BLaER1 treated with 17β-estradiol and CSF1 and Interleukin-3, amounts not matched to agents 10 nM and 100 nM (cell line): ENCODE measurements around the gene SPINDOC.
A peak's percentile ranks its signal among the peaks of the same experiment; 100 is the strongest.
"Not testable (repeated sequence)": the region's sequence is repeated elsewhere in the genome, so short reads cannot be mapped to it uniquely, and the experiment has no call there.

Source experiments
- H3K27ac ChIP-seq, 11 experiments: shearing (Covaris generic); formaldehyde crosslinking; 2 replicates each; pipeline ENCODE4 v1.8.1; 2022
- H3K27me3 ChIP-seq, 11 experiments: shearing (Covaris generic); formaldehyde crosslinking; 2 replicates each; pipeline ENCODE4 v1.8.1; 2022
- H3K36me3 ChIP-seq, 11 experiments: shearing (Covaris generic); formaldehyde crosslinking; 2 replicates each; pipeline ENCODE4 v1.8.1; 2022
- H3K4me1 ChIP-seq, 10 experiments: shearing (Covaris generic); formaldehyde crosslinking; 2 replicates each; pipeline ENCODE4 v1.8.1; 2022
- H3K4me2 ChIP-seq, 11 experiments: shearing (Covaris generic); formaldehyde crosslinking; 2 replicates each; pipeline ENCODE4 v1.8.1; 2022
- H3K4me3 ChIP-seq, 10 experiments: shearing (Covaris generic); formaldehyde crosslinking; 2 replicates each; pipeline ENCODE4 v1.8.1; 2022
- H3K9ac ChIP-seq, 11 experiments: shearing (Covaris generic); formaldehyde crosslinking; 2 replicates each; pipeline ENCODE4 v1.8.1; 2022
- H3K9me3 ChIP-seq, 11 experiments: shearing (Covaris generic); formaldehyde crosslinking; replicated peaks in 1 of 11; 2 replicates each; pipeline ENCODE4 v1.8.1; 2022
- H4K20me1 ChIP-seq, 11 experiments: shearing (Covaris generic); formaldehyde crosslinking; 2 replicates each; pipeline ENCODE4 v1.8.1; 2022
- Cebpa-rat ChIP-seq, 11 experiments: shearing (Covaris generic); IDR thresholded peaks; 2 replicates each; pipeline ENCODE4 v1.8.1; 2022

Gene SPINDOC

GRCh38 chr11:63767267-63767564 lies 46.0 kb upstream of the SPINDOC start:
- H3K9ac ChIP-seq, result peak overlapping the region; percentile 81 to 94 (median 90); a peak in 21 of 22 replicates
- H3K4me2 ChIP-seq, result peak overlapping the region; percentile 67 to 100 (median 98)
- H3K27ac ChIP-seq, result peak overlapping the region in 9 of 11 experiments; percentile 79 to 90 (median 86); a peak in 14 of 22 replicates
- peaks cover 7 to 43% (median 37%) of the 10 kb centered on the region in 11 experiments; a peak in 21 of 22 replicates for H3K36me3 ChIP-seq
- no peak for TF ChIP-seq Cebpa-rat (IDR thresholded peaks at IDR 0.05)
- H3K9me3 ChIP-seq, result no peaks in the 10 kb centered on the region
- peaks cover 25 to 39% (median 37%) of the 10 kb centered on the region in 10 experiments for H3K4me1 ChIP-seq
- H4K20me1 ChIP-seq, result peaks cover 0 to 69% (median 54%) of the 10 kb centered on the region in 11 experiments; a peak in 19 of 22 replicates
- peaks cover 15 to 32% (median 27%) of the 10 kb centered on the region in 11 experiments for H3K27me3 ChIP-seq
- peak overlapping the region; percentile 77 to 97 (median 92) for H3K4me3 ChIP-seq

DNA sequence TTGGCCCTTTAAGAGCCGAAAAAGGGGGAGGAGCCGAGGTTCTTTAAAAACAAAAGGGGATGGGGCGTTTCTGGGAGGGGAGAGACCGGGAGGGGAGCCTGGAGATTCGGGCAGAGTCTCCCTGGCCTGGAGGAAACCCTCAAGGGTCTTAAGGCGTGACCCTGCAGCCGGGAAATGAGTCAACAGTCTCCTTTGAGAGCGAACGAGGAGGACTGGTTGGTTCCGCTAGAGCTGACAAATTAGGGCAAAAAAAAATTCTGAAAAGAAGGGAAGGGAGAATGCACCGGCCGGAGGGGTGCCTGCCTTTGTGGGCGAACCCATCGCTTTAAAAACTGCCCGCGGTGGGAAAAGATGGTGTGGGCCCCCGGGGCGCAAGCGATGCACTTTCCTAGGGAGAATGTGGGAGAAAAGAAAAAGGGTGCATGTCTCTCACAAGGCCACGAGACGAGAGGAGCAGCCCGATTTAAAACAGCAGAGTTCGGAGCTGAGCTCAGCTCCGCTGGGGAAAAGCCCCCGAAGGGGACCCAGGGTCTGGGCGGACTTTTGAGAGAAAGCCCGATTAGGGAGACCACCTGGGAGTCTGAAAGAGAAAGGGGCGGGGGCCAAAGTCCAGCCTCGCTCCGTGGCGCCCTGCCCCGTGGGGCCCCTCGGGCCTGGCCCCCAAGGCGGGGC lies 45.6 kb upstream of the SPINDOC start:
- Histone ChIP-seq H3K4me3 (peak overlapping the region; percentile 77 to 97 (median 92)), H3K27ac (peak overlapping the region; percentile 28 to 90 (median 82); a peak in 21 of 22 replicates), H3K4me2 (peak overlapping the region; percentile 67 to 100 (median 98)), H3K4me1 (peaks cover 25 to 39% (median 37%) of the 10 kb centered on the region in 10 experiments), H3K36me3 (peaks cover 6 to 38% (median 32%) of the 10 kb centered on the region in 11 experiments; a peak in 21 of 22 replicates), H3K27me3 (peaks cover 15 to 37% (median 27%) of the 10 kb centered on the region in 11 experiments), H4K20me1 (peaks cover 0 to 64% (median 49%) of the 10 kb centered on the region in 11 experiments; a peak in 19 of 22 replicates), H3K9me3 (no peaks in the 10 kb centered on the region), H3K9ac (peak overlapping the region; percentile 81 to 94 (median 90))
- TF ChIP-seq Cebpa-rat (IDR thresholded peaks at IDR 0.05), result no peak

DNA sequence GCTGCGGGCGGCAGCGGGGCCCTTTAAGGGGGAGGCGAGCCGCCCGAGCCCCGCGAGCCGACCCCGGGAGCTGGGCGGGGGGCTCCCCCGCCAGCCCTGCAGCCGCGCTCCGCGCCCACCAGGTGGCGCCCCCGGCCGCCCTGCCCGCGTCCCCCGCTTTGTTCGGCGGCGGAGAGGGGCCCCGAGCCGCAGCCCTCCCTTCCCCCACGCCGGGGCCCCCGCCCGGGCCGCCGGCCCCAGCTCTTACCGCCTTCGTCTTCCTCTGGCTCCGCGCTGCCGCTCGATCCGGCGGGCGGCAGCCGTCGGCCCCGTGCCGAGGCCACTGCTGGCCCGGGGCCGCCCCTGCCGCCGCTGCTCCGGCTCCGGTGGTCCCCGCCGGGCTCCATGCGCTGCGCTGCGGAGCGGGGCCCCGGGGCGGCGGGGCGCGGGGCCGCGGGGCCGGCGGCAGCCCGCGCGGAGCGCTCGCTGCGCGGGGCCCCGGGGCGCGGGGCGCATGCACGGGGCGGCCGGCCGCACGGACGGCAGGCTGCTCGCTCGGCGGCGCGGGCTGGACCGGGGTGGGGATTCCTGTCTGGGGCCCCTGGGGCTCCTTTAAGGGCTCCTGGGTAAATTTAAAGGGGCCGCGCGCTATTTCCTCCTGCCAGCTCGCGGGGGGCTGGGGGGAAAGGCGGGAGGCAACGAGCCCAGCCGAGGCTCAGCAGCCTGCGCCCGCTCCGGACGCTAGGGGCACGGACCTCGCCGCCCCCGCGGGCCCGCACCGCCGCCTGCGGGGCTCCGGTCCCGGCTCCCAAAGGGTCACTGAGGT lies 44.8 kb upstream of the SPINDOC start, which contains the start of gene ZFTA:
Gene ZFTA (minus strand): TSS at position 539 of the 805 bp plus-strand sequence. CDS start 153 bp downstream, at position 386.
- H3K9me3 ChIP-seq, result no peaks in the 10 kb centered on the region
- peaks cover 15 to 38% (median 27%) of the 10 kb centered on the region in 11 experiments for H3K27me3 ChIP-seq
- peaks cover under 1 to 31% (median 24%) of the 10 kb centered on the region in 11 experiments; a peak in 21 of 22 replicates for H3K36me3 ChIP-seq
- peak within 1 kb of the TSS; percentile 77 to 97 (median 92) for H3K4me3 ChIP-seq
- peak within 1 kb of the TSS; percentile 67 to 100 (median 98) for H3K4me2 ChIP-seq
- peaks cover 25 to 39% (median 37%) of the 10 kb centered on the region in 10 experiments for H3K4me1 ChIP-seq
- peaks cover 0 to 57% (median 41%) of the 10 kb centered on the region in 11 experiments; a peak in 19 of 22 replicates for H4K20me1 ChIP-seq
- no peak for TF ChIP-seq Cebpa-rat (IDR thresholded peaks at IDR 0.05)
- peak within 1 kb of the TSS; percentile 81 to 94 (median 90) for H3K9ac ChIP-seq
- H3K27ac ChIP-seq, result peak within 1 kb of the TSS; percentile 42 to 90 (median 82); a peak in 21 of 22 replicates

GRCh38 chr11:63769042-63769713 lies 44.1 kb upstream of the SPINDOC start:
- Histone ChIP-seq H3K4me1 (peaks cover 25 to 39% (median 37%) of the 10 kb centered on the region in 10 experiments), H3K4me2 (peak overlapping the region; percentile 67 to 100 (median 98)), H3K36me3 (peaks cover 0 to 25% (median 19%) of the 10 kb centered on the region in 11 experiments; a peak in 19 of 22 replicates), H3K27me3 (peaks cover 15 to 38% (median 27%) of the 10 kb centered on the region in 11 experiments), H3K9me3 (no peaks in the 10 kb centered on the region), H3K27ac (peak overlapping the region; percentile 42 to 90 (median 82); a peak in 21 of 22 replicates), H4K20me1 (peaks cover 0 to 50% (median 39%) of the 10 kb centered on the region in 11 experiments; a peak in 19 of 22 replicates), H3K4me3 (peak overlapping the region; percentile 77 to 97 (median 92)), H3K9ac (peak overlapping the region; percentile 81 to 94 (median 90))
- no peak for TF ChIP-seq Cebpa-rat (IDR thresholded peaks at IDR 0.05)

DNA sequence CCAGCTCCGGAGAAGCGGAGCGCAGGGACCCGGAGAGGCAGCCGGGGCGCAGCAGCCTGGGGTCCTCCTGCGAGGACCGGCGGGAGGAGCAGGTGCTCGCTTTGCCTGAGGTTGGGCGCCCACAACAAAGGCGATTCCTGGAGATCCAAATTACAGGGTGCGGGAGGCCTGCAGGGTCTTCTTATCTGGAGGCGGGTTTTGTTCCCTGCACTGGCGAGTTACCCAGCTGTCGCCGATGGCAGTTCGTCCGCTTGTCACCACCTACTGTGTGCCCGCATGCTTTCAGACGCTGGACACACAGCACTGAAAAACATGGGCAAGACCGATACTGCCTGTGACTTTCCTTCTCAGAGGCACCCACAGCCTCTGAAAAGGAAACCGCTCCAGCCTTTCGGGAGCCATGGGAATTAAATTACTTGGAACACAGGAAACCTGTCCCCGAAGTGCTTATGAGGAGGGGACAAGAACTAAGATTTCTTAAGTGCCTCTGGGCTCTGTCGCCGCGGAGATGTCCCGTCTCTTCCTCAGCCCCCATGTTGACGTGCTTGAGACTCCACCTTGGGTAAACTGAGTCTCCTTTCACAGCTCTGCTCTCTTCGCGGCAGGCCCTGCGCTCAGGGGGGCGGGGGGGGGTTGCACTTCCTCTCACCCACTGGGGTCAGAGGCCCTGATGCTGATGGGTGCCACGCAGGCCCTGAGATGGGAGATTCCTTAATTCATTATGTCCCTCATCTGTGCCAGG lies 43.4 kb upstream of the SPINDOC start:
- Histone ChIP-seq H3K4me3 (peak overlapping the region; percentile 77 to 97 (median 92)), H3K36me3 (peaks cover 0 to 18% (median 12%) of the 10 kb centered on the region in 11 experiments; a peak in 15 of 22 replicates), H3K4me2 (peak overlapping the region; percentile 67 to 100 (median 98)), H3K9me3 (no peaks in the 10 kb centered on the region), H3K4me1 (peaks cover 25 to 37% (median 35%) of the 10 kb centered on the region in 10 experiments), H3K9ac (peak overlapping the region; percentile 81 to 94 (median 90)), H3K27ac (peak overlapping the region in 9 of 11 experiments; percentile 69 to 90 (median 86); a peak in 14 of 22 replicates), H3K27me3 (peaks cover 15 to 38% (median 27%) of the 10 kb centered on the region in 11 experiments), H4K20me1 (peaks cover 0 to 43% (median 32%) of the 10 kb centered on the region in 11 experiments; a peak in 19 of 22 replicates)
- no peak for TF ChIP-seq Cebpa-rat (IDR thresholded peaks at IDR 0.05)

GRCh38 chr11:63770763-63771162 lies 42.5 kb upstream of the SPINDOC start:
- Histone ChIP-seq H3K4me1 (peaks cover 21 to 28% (median 26%) of the 10 kb centered on the region in 10 experiments), H3K36me3 (peaks cover 0 to 9% (median 5%) of the 10 kb centered on the region in 11 experiments; a peak in 6 of 22 replicates), H3K27me3 (peaks cover 15 to 38% (median 27%) of the 10 kb centered on the region in 11 experiments), H3K9me3 (no peaks in the 10 kb centered on the region), H3K4me2 (0 out of 22 replicates have a peak overlapping the region, but pooled peaks of 1 of the 11 experiments have one; percentile 97), H3K27ac (no peak overlapping the region), H3K9ac (no peak overlapping the region), H3K4me3 (no peak overlapping the region), H4K20me1 (peaks cover 0 to 34% (median 23%) of the 10 kb centered on the region in 11 experiments; a peak in 19 of 22 replicates)
- TF ChIP-seq Cebpa-rat (IDR thresholded peaks at IDR 0.05), result no peak; a peak in 1 of 22 replicates

- not testable (repeated sequence) for H3K9ac ChIP-seq, H3K4me2 ChIP-seq, H3K4me3 ChIP-seq, H3K27ac ChIP-seq, H3K9me3 ChIP-seq, H3K36me3 ChIP-seq
- H4K20me1 ChIP-seq, result peaks cover 0 to 24% (median 12%) of the 10 kb centered on the region in 11 experiments; a peak in 19 of 22 replicates
- H3K4me1 ChIP-seq, result peaks cover 10 to 17% (median 16%) of the 10 kb centered on the region in 10 experiments
- H3K27me3 ChIP-seq, result peaks cover 15 to 38% (median 27%) of the 10 kb centered on the region in 11 experiments
These were observed 41.4 kb upstream of the SPINDOC start for GRCh38 chr11:63771741-63772318.
